Suppressor macrophage treated with lipopolysaccharide for 4 hours (primary cell): ENCODE data around the gene ATG101.
A peak's percentile ranks its signal among the peaks of the same experiment; 100 is the strongest.
"Not testable (repeated sequence)": the region's sequence is repeated elsewhere in the genome, so short reads cannot be mapped to it uniquely, and the experiment has no call there.

Source experiments
- DNase-seq: peaks from one replicate; pipeline ENCODE4 v3.0.0-alpha.2; 2020

ATG101 gene

DNA sequence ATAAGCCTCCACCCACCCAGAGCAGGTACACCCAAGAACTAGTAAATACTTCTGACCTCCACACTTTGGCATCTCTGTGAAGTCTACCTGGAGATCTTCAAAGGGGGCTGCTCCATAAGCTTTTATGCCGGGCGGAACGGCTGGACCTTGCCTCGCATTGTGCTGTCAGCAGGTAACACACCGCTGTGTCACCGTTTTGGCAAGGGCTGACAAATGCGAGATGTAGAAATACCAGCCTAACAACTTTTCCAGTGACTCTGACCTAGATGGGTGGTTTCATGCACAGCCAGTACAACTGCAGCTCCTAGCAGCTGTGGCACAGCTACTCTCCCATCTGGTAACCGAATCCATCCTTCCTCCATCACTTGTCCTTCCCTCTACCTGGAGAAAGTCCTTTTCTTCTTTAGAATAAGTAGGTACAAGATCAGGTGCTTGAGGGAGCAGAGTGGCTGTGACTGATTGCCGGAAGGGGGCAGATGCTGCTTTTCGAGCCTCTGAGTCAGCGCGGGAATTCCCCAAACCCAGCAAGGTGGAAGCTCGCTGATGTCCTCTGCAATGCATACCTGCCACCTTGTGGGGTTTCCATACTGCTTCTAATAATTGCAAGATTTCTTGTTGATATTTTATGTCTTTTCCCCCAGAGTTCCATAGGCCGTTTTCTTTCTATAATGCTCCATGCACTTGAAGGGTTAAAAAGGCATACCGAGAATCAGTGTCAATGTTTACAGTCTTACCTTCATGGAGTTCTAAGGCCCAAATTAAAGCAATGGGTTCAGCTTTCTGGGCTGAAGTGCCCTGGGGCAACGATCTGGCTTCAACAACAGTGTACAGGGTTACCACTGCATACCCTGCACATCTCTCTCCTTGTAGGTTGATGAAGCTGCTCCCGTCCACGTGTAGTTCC, 46.7 kb downstream of the ATG101 start:
- DNase-seq = not testable (repeated sequence)

DNA sequence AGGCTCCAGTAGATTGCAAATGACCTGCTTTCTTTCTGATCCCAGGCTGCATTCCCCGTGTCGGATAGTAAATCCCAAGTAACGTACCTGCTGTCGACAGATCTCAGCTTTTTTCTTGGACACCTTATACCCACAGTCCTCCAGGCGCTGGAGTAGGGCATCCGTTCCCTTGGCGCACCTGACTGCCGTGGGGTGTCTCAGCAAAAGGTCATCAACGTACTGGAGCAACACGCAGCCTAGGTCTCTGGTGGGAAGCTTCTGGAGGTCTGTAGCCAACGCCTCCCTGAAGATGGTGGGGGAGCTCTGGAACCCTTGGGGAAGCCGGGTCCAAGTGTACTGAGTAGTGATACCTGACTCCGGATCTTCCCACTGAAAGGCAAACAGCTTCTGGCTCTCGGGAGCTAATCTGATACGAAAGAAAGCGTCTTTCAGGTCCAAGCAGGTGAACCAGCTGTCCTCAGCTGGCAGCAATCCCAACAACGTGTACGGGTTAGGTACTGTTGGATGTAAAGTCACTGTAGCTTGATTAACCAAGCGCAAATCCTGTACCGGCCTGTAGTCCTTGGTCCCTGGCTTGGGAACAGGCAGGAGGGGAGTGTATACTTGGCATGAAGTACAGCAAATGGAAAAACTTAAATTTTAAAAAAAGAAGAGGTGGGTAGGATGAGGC, 48.2 kb downstream of the ATG101 start:
- DNase-seq = not testable (repeated sequence)

DNA sequence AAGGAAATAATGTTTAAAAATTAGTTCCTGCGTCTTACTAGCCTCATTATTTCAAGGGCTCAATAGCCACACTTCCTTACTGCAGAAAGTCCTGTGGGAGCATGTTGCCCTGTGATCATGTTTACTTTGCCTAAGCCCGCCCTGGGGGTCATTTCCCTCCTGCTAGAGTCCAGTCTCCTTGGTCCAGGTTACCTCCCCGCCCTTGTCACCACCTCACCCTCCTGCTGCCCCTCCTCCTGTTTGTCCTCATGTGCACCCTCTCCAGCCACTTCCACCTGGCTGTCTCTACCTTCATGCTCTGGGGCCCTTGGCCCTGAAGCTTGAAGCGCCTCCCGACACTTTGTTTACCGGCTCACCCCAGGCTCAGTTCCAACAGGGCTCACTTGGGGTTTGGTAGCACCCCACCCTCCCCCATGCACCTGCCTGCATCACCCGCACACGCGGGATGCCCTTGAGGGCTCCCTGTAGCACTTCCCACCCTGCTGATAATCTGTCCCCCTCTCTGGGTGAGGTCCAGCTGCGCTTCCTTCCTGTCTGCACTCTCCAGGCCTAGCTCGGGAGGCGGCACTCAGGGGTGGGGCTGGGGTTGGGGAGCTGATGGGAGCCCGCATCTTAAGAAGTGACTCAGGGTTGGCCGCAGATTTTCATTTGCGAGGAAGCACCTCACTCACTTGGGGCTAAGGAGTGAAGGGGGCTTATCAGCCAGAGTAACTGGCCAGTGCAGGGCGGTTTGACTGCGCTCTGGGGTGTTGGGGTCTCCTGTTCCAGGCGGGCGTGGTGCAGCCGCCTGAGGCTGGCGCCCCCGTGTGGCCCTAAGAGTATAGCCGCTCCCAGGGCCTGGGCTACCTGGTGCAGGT, 49.8 kb downstream of the ATG101 start:
- peak; percentile 25 for DNase-seq

DNA sequence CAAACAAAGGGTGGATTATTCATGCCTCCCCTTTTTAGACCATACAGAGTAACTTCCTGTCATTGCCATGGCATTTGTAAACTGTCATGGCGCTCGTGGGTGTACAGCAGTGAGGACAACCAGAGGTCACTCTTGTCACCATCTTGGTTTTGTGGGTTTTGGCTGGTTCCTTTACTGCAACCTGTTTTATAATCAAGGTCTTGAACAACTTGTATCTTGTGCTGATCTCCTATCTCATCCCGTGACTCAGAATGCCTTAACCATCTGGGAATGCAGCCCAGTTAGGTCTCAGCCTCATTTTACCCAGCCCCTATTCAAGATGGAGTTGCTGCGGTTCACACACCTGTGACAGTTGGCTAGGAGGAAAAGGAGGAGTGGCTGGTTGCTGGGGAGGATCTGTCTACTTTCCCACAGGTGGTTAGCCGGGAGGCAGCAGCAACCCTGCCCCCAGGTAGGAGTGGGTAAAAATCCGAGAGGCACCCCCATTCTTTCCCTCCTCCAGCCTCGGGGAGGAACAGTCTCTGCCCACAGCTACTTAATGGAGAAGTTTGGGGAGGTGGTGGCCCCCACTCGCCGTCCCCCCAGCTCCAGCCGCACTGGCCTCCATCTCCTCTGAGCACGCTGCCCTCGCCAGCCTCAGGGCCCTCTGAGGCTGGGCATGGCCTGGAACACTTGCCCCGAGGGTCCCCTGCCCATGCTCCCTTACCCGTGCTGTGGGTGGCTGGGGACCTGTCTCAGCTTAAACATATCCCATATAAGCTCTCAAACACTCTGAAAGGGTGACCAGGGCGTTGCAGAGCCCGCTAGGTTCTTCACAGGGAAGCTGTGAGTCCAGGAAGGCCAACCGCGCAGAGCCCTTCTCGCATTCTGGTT, 51.4 kb downstream of the ATG101 start:
- DNase-seq = no peak

DNA sequence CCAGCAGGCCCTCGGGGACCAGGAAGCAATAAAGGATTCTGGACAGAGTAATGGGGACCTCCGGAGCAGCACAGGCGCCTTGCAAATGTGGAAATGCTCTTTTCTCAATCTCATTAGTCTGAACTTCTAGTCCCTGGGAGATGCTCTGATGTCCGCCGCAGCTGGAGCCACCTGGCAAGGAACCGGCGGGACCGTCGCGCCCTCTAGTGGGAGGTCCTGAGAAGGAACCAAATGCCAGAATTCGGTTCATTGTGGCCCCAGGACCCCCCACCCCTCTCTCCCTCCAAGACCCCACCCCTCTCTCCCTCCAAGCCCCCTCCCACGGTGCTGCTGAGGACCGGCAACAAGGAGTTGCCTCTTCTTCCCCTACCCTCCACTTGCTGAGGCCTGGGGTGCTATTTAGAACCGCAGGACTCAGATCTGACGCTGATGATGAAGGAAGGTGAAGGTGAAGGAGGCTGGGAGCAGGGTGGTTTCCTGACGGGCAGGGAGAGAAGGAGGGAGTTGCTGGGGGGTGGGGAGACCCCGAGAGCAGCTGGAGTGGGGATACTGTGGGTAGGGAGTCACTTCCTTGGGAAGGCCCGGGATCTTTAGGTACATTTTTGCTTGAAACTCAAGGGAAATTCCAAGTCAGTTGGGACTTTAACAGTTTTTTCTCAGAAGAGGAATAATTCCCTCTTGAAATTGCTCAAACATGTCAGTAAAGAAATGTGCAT, 52.2 kb downstream of the ATG101 start:
- DNase-seq = peak; percentile 63

DNA sequence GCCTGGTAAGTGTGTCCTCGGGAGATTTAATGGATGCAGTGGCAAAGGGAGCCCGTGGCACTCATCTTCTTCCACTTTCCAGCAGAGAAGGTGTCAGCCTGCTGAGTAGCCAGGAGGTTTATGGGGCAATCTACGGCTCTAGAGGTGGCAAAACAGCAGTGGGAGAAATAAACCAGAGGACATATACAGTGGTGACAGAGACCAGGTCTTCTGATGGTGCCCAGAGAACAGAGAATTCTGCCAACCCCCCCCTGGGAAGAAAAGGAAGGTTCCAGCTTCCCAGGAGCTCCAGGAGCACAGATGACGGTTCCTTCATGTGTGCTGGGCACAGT, 52.7 kb downstream of the ATG101 start:
- no peak for DNase-seq

DNA sequence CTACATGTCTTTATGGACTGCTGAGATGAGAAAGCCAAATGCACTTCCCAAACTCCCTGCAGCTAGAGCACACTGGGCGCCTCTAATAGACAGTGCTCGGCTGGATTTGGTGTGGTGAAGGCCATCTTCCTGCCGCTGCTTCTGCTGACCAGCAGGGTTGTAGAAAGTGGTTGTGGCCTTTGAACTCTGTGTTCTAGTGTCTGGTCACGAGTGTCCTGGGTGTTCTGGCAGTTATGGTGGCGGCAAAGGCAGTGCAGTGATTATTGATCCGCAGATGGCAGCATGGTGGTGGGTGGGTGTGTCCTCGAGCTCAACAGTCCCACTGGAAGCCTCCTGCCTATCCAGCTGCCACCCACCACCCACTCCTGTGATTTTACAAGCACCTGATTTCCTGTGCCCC, 53.1 kb downstream of the ATG101 start:
- DNase-seq = no peak

DNA sequence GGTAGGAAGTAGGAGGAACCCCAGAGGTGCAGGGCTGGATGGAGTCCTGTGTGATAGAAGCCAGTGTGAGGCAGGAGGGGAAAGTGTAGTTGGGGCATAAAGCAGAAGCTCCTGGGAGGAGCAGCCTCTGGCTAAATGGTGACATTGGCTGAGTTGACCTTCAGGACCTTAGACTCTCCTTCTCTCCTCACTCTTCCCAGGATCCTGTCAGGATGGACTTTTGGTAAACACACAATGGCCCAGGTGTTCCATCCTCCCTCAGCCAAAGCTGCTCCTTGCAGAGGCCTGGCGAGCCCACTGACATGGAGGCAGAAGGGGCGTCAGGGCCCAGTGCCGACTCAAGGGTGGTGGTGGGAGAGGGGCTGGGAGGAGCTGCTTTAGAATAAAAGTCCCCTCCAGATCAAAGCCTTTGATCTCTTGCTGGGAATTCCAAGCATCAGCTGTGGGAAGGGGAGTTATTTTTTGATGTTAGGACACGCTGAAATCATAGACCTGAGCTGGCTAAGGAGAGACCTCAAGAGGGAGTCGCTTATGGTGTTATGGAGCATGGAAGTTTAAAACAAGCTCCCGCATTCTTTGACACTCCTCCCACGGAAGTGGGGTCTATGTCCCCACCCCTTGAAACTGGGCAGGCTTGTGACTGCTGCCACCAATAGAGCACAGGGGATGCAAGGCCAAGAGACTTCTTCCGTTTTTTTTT, 53.9 kb downstream of the ATG101 start:
- DNase-seq = no peak

DNA sequence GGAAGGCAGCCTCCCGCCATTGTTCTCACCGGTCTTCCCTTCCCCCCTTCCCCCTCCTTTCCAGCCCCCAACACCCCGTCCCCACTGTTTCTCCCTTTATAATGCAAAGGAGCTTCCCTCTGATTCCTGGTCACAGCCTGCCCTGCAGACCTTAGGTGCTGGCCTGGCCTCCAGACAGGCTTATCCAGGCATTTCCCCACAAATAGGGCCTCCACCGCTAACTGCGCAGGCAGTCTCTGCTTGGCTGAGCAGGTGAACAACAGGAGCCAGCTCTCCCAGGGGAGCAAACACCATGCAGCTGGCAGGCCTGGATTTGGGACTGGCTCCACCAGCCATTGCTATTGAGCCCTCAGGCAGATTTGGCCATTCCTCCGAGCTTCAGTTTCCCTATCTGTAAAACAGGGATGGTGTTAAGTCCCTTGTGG, 55.7 kb downstream of the ATG101 start:
- DNase-seq = no peak

- DNase-seq = no peak
Observed at GRCh38 chr12:52126050-52126604, 56.3 kb downstream of the ATG101 start.
